HL-60 (cell line): ENCODE results near the gene C2CD4C.

ENCODE experiments used
- DNase-seq, 2 experiments: peaks; one replicate each; pipeline ENCODE4 v3.0.0-alpha.2; 2010 to 2020; ENCODE audit warnings: low read depth in 1 of 2, low spot score in 1 of 2
- H3K27ac ChIP-seq: fragments of 250-450 bp; sonication (Bioruptor Pico); replicated peaks from 2 replicates; pipeline ENCODE4 v1.5.1; 2020; ENCODE audit warnings: mild to moderate bottlenecking, moderate library complexity
- H3K27me3 ChIP-seq: fragments of 250-450 bp; sonication (Bioruptor Pico); 2 replicates; pipeline ENCODE4 v1.5.1; 2021; ENCODE audit warnings: mild to moderate bottlenecking, moderate library complexity; ENCODE audit not compliant: insufficient read depth, poor library complexity, severe bottlenecking
- H3K4me3 ChIP-seq: replicated peaks from 2 replicates; pipeline ENCODE4 v1.5.1; 2011; ENCODE audit warnings: mild to moderate bottlenecking, control low read depth, low read length; ENCODE audit not compliant: insufficient read depth
- CTCF ChIP-seq: IDR thresholded peaks from one replicate; pipeline ENCODE4 v1.5.1; 2011; ENCODE audit warnings: low read length, control low read depth, inconsistent platforms; ENCODE audit not compliant: insufficient read depth
- GABPA ChIP-seq: IDR thresholded peaks from 2 replicates; pipeline ENCODE4 v1.6.1; 2012; ENCODE audit warnings: low read depth
- POLR2AphosphoS5 ChIP-seq: IDR thresholded peaks from 2 replicates; pipeline ENCODE4 v1.6.1; 2012; ENCODE audit warnings: low read depth
- SPI1 ChIP-seq: IDR thresholded peaks from 2 replicates; pipeline ENCODE4 v1.6.1; 2012; ENCODE audit warnings: low read depth, mild to moderate bottlenecking, borderline replicate concordance
- TF ChIP-seq, protein P1 (sequence below): IDR thresholded peaks from 2 replicates; pipeline ENCODE4 v1.6.1; 2012; ENCODE audit warnings: low read depth; ENCODE audit not compliant: insufficient replicate concordance

Gene C2CD4C

GRCh38 chr19:455851-456546 lies 47.1 kb upstream of the C2CD4C start:
- H3K27me3 ChIP-seq = peaks cover 5% of the 10 kb centered on the region
- no peak for TF ChIP-seq GABPA
- TF ChIP-seq, protein P1, sequence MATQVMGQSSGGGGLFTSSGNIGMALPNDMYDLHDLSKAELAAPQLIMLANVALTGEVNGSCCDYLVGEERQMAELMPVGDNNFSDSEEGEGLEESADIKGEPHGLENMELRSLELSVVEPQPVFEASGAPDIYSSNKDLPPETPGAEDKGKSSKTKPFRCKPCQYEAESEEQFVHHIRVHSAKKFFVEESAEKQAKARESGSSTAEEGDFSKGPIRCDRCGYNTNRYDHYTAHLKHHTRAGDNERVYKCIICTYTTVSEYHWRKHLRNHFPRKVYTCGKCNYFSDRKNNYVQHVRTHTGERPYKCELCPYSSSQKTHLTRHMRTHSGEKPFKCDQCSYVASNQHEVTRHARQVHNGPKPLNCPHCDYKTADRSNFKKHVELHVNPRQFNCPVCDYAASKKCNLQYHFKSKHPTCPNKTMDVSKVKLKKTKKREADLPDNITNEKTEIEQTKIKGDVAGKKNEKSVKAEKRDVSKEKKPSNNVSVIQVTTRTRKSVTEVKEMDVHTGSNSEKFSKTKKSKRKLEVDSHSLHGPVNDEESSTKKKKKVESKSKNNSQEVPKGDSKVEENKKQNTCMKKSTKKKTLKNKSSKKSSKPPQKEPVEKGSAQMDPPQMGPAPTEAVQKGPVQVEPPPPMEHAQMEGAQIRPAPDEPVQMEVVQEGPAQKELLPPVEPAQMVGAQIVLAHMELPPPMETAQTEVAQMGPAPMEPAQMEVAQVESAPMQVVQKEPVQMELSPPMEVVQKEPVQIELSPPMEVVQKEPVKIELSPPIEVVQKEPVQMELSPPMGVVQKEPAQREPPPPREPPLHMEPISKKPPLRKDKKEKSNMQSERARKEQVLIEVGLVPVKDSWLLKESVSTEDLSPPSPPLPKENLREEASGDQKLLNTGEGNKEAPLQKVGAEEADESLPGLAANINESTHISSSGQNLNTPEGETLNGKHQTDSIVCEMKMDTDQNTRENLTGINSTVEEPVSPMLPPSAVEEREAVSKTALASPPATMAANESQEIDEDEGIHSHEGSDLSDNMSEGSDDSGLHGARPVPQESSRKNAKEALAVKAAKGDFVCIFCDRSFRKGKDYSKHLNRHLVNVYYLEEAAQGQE = no peak
- TF ChIP-seq CTCF = no peak
- no peak for TF ChIP-seq SPI1
- no peak for TF ChIP-seq POLR2AphosphoS5
- no peak for DNase-seq

DNA sequence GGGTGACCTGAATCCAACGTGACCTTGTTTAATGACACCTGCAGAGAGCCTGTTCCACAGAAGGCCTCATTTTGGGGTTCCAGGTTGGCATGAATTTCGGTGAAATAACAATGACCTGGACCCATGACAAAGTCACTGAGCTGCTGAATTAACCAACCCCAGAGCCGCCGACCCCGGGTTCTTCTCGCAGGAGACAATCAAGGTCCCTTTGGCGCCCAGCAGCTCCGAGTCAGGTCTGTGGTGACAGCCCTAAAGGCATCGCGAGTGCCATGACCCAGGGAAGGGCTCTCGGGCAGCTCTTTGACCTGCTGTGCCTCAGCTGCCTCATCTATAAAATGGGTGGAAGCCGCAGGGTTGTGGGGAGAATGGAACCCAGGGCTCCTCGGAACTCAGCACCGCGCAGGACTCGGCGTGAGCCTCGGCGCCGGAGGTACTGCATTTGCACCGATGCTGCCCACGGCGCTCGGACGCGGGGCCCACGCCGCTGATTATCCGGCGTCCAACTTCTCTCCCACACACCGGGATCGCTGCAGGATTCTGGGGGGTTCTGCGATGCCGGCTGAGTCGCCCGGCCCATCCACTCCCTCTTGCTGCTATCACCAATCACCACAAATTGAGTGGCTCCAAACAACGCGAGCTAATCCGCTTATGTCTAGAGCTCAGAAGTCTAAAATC lies 46.2 kb upstream of the C2CD4C start:
- Histone ChIP-seq H3K4me3 (no peak overlapping the region), H3K27me3 (peaks cover 5% of the 10 kb centered on the region), H3K27ac (no peak overlapping the region)
- TF ChIP-seq, protein P1 = no peak
- TF ChIP-seq CTCF = no peak
- TF ChIP-seq POLR2AphosphoS5 = no peak
- no peak for TF ChIP-seq SPI1
- no peak for TF ChIP-seq GABPA
- DNase-seq = no peak

More at GRCh38 chr19:455851-456546, 47.1 kb upstream of the C2CD4C start:
- Histone ChIP-seq H3K4me3 (no peak overlapping the region), H3K27ac (no peak overlapping the region)

DNA sequence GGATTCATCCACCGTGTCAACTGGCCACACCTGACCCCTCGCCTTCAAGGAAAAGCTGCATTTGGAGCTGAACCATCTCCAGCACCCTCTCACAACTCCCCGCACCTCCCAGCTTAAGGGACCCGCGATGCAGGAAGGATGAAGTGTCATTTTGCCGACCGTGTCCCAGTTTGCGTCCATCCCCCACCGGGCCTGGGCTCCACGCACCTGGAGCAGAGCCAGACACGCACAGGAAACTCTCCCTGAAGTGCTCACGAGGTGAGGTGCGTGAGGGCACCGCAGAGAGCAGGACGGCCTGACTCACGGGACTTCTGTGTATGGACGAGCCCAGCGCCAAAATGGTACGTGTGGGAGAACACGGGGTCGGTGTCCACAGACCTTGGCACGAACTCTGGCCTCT lies 44.7 kb upstream of the C2CD4C start:
- no peak for TF ChIP-seq GABPA
- TF ChIP-seq SPI1 = no peak
- no peak for TF ChIP-seq POLR2AphosphoS5
- TF ChIP-seq, protein P1 = no peak
- TF ChIP-seq CTCF = no peak
- no peak for DNase-seq
- Histone ChIP-seq H3K4me3 (no peak overlapping the region), H3K27ac (no peak overlapping the region), H3K27me3 (no peaks in the 10 kb centered on the region)
